Prostate gland (tissue), 2 donors: ENCODE measurements around the gene FANCE. TPM values are rescaled to one million over a fixed set of nuclear protein-coding genes. Genes with fewer than 3 reads are reported as not detected.

Experiments used
- DNase-seq: peaks from one replicate; pipeline ENCODE4 v3.0.0-alpha.2; 2019; ENCODE audit warnings: low spot score
- H3K27ac ChIP-seq, 2 donors: fragments of 200-600 bp; sonication (generic); 2 replicates each; pipeline ENCODE4 v1.5.1; 2017 to 2019
- H3K27me3 ChIP-seq: fragments of 200-600 bp; sonication (generic); replicated peaks from 2 replicates; pipeline ENCODE4 v1.5.1; 2019; ENCODE audit not compliant: insufficient read depth
- H3K36me3 ChIP-seq, 2 donors: fragments of 200-600 bp; sonication (generic); 1 replicate in 1 of 2; 2 replicates in 1 of 2; pipeline versions ENCODE4 v1.5.1 to v1.8.1; 2017 to 2019
- H3K4me1 ChIP-seq: fragments of 200-600 bp; sonication (generic); replicated peaks from 2 replicates; pipeline ENCODE4 v1.5.1; 2019
- H3K4me3 ChIP-seq, 2 donors: fragments of 200-600 bp; sonication (generic); 2 replicates each; pipeline ENCODE4 v1.5.1; 2017 to 2019
- H3K9me3 ChIP-seq: fragments of 200-600 bp; sonication (generic); 2 replicates; pipeline ENCODE4 v1.5.1; 2017
- POLR2A ChIP-seq: fragments of 450-650 bp; IDR thresholded peaks from one replicate; pipeline ENCODE4 v1.6.1; 2016; ENCODE audit warnings: antibody characterized with exemption, mild to moderate bottlenecking
- POLR2AphosphoS5 ChIP-seq: sonication (generic); formaldehyde crosslinking; IDR thresholded peaks from one replicate; pipeline ENCODE4 v1.6.1; 2017; ENCODE audit warnings: antibody characterized with exemption
- WGBS: methylation state at CpG from one replicate; pipeline ENCODE4 v1.1.5; 2018; 5-methylcytosine and 5-hydroxymethylcytosine counted together
- intact Hi-C: fragments of 100-400 bp; cut with DNase I; formaldehyde crosslinking; loops from one replicate; pipeline ENCODE4 v1.14.2; 2022
- total RNA-seq, 2 donors: library from RNA; depleted of rRNA; stranded (reverse); fragments of >200 nt; gene quantifications; one replicate each; pipeline ENCODE4 v1.1.0, GENCODE V29; 2016
- TF ChIP-seq, protein P1 (sequence below), 4 experiments: fragments of 200-600 bp in 2 of 4; fragments of 450-650 bp in 2 of 4; sonication (generic) in 2 of 4; IDR thresholded peaks; 1 replicate in 3 of 4; 2 replicates in 1 of 4; pipeline ENCODE4 v1.5.1; 2016 to 2019; ENCODE audit warnings: antibody characterized with exemption in 4 of 4, mild to moderate bottlenecking in 2 of 4, moderate library complexity in 2 of 4

Gene FANCE
- total RNA-seq, 2 donors from 2014 or later = 7.5 to 14.0 TPM

DNA sequence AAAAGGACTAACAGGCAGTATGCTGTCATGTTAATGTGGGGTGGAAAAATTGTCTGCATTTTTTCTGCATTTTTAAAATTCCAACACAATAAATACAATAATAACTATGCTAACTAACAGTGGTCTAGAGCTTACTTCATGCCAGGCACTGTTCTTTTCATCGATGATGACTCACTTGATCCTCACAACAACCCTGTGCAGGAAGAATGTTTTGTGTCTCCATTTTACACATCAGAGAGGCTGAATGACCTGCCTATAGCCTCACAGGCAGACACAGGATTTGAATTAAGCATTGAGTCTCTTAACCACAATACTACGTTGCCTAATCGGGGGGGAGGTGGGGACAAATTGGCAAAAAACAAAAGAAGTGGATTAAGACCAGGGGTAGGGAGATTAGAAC lies 26.9 kb upstream of the FANCE start:
- no peak for DNase-seq
- H3K9me3 ChIP-seq = no peaks in the 10 kb centered on the region
- TF ChIP-seq, protein P1, sequence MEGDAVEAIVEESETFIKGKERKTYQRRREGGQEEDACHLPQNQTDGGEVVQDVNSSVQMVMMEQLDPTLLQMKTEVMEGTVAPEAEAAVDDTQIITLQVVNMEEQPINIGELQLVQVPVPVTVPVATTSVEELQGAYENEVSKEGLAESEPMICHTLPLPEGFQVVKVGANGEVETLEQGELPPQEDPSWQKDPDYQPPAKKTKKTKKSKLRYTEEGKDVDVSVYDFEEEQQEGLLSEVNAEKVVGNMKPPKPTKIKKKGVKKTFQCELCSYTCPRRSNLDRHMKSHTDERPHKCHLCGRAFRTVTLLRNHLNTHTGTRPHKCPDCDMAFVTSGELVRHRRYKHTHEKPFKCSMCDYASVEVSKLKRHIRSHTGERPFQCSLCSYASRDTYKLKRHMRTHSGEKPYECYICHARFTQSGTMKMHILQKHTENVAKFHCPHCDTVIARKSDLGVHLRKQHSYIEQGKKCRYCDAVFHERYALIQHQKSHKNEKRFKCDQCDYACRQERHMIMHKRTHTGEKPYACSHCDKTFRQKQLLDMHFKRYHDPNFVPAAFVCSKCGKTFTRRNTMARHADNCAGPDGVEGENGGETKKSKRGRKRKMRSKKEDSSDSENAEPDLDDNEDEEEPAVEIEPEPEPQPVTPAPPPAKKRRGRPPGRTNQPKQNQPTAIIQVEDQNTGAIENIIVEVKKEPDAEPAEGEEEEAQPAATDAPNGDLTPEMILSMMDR (IDR thresholded peaks at IDR 0.05) = no peak
- no peak for TF ChIP-seq POLR2AphosphoS5
- TF ChIP-seq POLR2A = no peak
- no peak overlapping the region for H3K27ac ChIP-seq
- no peaks in the 10 kb centered on the region for H3K27me3 ChIP-seq
- intact Hi-C loops = no loop called here
- no peak overlapping the region for H3K4me3 ChIP-seq
- no peaks in the 10 kb centered on the region for H3K4me1 ChIP-seq
- WGBS = 77% methylated on average over 3 of the region's 3 CpGs
- peaks cover 0 to 12% of the 10 kb centered on the region in 2 donors for H3K36me3 ChIP-seq

DNA sequence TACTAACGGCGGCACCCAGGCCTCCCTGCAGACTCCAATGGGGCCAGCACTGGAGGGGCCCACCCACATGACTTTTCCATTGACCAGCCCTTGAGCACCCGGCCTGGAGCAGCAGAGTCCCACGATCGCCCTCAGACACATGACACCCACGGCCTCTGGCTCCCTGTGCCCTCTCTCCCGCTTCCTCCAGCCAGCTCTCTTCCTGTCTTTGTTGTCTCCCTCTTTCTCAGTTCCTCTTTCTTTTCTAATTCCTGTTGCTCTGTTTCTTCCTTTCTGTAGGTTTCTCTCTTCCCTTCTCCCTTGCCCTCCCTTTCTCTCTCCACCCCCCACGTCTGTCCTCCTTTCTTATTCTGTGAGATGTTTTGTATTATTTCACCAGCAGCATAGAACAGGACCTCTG lies 26.1 kb upstream of the FANCE start:
- Histone ChIP-seq H3K36me3 (peaks cover 0 to 12% of the 10 kb centered on the region in 2 donors), H3K9me3 (no peaks in the 10 kb centered on the region), H3K4me3 (no peak overlapping the region), H3K27me3 (no peaks in the 10 kb centered on the region), H3K4me1 (no peaks in the 10 kb centered on the region), H3K27ac (no peak overlapping the region)
- WGBS = 81% methylated on average over 8 of the region's 8 CpGs
- TF ChIP-seq POLR2AphosphoS5 = no peak
- TF ChIP-seq, protein P1 (IDR thresholded peaks at IDR 0.05) = no peak
- no peak for TF ChIP-seq POLR2A
- no peak for DNase-seq
- intact Hi-C loops = no loop called here

DNA sequence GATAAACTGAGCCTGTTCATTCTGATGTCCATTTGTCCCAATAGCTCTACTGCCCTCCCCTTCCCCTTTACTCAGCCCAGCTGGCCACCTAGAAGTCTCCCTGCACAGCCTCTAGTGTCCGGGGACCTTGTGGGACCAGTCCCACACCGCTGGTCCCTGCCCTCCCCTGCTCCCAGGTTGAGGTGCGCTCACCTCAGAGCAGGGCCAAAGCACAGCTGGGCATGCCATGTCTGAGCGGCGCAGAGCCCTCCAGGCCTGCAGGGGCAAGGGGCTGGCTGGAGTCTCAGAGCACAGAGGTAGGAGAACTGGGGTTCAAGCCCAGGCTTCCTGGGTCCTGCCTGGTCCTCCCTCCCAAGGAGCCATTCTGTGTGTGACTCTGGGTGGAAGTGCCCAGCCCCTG lies 24.7 kb upstream of the FANCE start:
- Histone ChIP-seq H3K9me3 (no peaks in the 10 kb centered on the region), H3K27ac (no peak overlapping the region), H3K36me3 (peaks cover 0 to 5% of the 10 kb centered on the region in 2 donors), H3K27me3 (no peaks in the 10 kb centered on the region), H3K4me1 (no peaks in the 10 kb centered on the region), H3K4me3 (no peak overlapping the region)
- intact Hi-C loops = no loop called here
- WGBS = 78% methylated on average over 3 of the region's 5 CpGs
- no peak for DNase-seq
- no peak for TF ChIP-seq POLR2A

DNA sequence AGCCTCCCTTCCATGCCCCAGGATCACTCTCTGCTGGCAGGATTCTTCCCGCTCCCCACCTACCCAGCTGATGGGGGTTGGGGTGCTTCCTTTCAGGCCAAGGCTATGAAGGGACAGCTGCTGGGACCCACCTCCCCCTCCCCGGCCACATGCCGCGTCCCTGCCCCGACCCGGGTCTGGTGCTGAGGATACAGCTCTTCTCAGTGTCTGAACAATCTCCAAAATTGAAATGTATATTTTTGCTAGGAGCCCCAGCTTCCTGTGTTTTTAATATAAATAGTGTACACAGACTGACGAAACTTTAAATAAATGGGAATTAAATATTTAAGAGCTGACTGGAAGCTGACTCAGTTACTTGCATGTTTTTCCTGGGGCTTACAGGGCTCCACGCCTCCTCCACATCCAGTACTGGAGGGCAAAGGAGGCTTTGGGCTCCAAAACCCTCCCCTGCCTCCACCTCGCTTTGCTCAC lies 24.3 kb upstream of the FANCE start:
- Histone ChIP-seq H3K4me3 (no peak overlapping the region), H3K27ac (no peak overlapping the region), H3K27me3 (no peaks in the 10 kb centered on the region), H3K36me3 (peaks cover 0 to 5% of the 10 kb centered on the region in 2 donors), H3K4me1 (no peaks in the 10 kb centered on the region), H3K9me3 (no peaks in the 10 kb centered on the region)
- TF ChIP-seq POLR2A (no peak), POLR2AphosphoS5 (no peak)
- TF ChIP-seq, protein P1 (IDR thresholded peaks at IDR 0.05) = no peak
- DNase-seq = no peak
- intact Hi-C loops = no loop called here
- 80% methylated on average over 9 of the region's 9 CpGs for WGBS

DNA sequence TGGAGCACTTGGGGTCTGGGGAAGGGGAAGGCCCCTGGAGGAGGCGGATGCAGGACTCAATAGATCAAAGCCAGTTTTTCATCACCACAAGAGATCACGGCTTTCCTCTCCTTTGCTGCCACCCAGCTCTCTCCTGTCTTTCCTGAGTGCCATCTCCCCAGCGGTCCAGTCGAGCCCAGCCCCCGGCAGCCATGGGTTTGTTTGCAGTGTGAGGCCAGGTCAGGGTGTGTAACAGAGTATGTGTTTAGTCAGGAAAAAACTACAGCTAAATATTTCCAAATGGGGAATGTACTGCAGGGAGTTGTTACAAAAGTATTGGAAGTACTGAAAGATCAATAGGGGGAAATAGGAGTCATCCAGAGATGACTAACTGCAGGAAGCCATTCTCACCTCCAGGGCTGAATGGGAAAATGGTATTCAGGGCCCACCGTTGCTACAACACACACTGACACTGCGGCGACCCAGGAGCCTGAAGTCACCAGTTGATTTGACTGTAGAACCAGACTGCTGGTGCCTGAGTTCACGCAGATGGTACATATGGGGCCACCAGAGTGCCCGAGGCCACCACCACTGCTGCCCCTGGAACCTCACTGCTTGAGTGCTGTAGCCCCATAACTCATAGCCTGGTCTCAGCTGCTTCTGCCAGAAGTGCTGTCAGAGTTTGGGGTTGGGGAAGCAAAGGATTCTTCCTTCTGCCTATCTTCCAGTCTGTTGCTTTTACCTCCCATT lies 23.6 kb upstream of the FANCE start:
- 81% methylated on average over 10 of the region's 10 CpGs for WGBS
- no peak for DNase-seq

More for the DNA sequence above, 23.6 kb upstream of the FANCE start:
- TF ChIP-seq, protein P1 (IDR thresholded peaks at IDR 0.05) = no peak
- TF ChIP-seq POLR2A = no peak
- no peak for TF ChIP-seq POLR2AphosphoS5
- Histone ChIP-seq H3K9me3 (no peaks in the 10 kb centered on the region), H3K36me3 (peaks cover 0 to 5% of the 10 kb centered on the region in 2 donors), H3K27ac (no peak overlapping the region), H3K27me3 (no peaks in the 10 kb centered on the region), H3K4me3 (no peak overlapping the region), H3K4me1 (no peaks in the 10 kb centered on the region)
- intact Hi-C loops = no loop called here
